ENCODE results near the gene AP2A1.

GRCh38 chr19:49781394-49781793 is 14.6 kb downstream of the AP2A1 start:
- TF ChIP-seq CTCF (conservative IDR thresholded peaks at IDR 0.05): no peak
- no peak for TF ChIP-seq ZFX (IDR thresholded peaks at IDR 0.05)
